GM21526 (cell line): Measurements from ENCODE around the gene CEP128.

Experiments used
- ATAC-seq: cut with Tn5 transposase; IDR thresholded peaks from one replicate; pipeline ENCODE4 v1.9.1; 2021; ENCODE audit warnings: moderate library complexity; ENCODE audit not compliant: unreplicated experiment, low FRiP score

Gene CEP128

DNA sequence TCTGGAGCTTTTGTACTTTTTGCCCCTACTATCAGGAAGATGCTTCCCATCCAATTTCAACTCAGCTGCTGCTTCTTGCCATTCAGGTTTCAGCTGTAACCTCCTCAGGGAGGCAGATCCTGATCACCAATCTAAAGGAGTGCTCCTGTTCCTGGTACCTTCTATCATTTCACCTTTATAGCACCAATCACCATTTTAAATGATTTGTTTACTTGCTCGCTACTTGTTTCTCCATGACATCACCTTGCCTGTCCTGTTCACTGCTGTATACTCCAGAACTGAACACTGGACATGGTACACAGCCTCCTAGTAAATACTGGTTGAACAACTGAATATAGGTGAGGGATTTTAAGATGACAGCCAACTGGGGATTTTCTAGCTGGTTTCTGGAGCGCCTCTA lies 443.0 kb downstream of the CEP128 start:
- ATAC-seq: no peak

DNA sequence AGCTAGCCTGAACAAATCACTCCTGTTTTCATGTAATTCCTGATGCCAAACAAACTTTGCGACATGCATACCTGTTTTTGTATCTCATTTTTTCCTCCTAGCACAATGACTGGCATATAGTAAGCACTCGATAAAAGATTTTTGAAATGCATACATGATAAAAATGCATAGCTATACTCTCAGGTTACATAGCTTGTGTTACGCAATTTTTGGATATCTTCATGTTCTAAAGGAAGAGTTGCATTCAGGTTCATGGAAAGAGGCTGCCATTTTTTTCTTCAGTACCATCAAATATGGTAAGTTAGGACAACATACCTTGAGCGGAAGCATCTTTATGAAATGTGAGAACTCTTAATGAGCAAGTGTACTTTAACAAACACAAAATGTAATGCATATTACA lies 445.4 kb downstream of the CEP128 start:
- ATAC-seq: no peak

DNA sequence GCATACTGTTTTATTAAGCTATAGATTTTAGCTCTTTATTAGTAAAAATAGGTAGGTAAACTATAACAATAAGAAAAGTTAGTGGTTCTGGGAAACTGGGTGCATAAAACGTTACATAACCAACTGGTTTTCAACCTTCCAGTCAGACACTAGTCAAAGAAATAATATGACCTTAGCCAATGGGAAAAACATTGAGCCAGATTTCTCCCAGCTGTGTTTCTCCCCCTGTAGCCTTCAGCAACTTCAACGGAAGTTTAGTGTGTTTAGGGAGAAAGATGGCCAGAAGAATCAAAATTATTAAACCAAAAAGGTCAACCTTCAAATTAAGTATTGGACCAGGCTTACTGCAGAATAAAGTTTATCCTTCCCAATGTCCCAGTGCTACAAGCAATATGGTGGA lies 446.8 kb downstream of the CEP128 start:
- no peak for ATAC-seq

DNA sequence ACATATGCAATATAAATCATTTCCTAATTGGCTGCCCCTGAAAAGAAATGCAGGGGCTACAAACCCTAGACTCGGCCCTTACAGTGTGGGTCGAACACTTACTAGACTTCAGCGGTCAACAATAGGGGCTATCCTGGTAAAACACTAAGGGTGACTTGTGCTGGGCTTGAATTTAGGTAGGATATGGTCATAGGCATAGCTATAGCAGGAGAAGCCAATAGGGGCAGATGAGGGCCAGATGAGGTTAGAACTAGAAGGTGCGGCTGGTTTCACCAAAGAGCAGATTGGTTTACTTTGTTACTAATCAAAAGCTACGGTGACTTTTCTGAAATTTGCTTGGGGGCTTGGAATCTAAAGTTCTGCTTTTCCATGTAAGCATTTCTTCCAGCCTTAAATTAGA lies 447.9 kb downstream of the CEP128 start:
- no peak for ATAC-seq

DNA sequence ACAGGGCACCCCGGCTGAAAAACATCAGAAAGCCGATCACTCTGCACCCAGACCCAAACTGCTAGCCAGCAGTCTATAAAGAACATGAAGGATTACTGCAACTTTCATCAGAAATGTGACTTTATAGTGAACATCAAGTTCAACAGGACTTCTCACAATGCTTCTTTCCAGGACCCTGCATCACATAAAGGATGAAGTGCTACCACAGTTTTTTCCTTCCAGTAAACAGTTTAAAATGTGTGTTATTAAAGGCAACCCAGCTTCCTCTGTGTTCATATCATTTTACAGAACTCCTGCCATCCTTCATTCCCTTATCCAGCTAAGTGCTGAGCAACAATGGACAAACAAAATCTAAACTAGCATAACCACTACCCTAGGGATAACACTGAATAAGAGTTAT lies 449.9 kb downstream of the CEP128 start:
- ATAC-seq: no peak

DNA sequence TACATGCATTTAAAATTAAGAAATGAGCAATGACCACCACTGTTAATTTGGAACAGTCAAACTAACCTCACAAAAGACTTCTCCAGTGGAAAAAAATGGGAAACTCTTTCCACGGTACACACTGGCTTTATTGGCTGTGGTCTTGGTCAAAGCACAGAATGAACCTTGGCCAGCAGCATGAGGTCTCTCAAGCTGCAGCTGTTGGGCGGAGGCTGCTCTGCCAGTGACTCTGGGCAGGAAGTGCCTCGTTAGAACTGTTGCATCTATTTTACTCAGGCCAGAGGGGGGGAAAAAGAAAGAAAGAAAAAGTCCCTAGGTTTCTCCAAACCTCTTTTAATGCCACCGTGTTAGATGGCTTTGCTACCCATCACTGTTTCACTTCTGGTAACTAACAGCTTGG lies 450.4 kb downstream of the CEP128 start:
- ATAC-seq: no peak

DNA sequence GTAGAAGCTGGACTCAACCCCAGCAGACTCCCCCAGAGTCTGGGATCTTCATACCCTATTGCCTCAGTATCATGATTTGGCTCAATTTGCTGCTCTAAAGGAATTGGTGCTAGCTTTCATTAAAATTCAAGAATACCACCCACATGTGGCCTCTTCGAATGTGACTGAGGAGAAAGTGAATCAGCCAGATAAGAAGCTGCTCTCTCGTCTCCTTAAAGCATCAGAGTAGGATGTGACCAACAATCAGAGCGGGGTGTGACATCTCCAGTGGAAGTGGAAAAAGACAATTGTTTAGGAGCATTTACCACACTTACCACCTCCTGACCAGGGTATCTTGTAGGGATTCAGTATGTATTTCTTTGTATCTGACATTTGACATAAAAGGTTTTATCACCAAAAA lies 452.0 kb downstream of the CEP128 start:
- no peak for ATAC-seq

DNA sequence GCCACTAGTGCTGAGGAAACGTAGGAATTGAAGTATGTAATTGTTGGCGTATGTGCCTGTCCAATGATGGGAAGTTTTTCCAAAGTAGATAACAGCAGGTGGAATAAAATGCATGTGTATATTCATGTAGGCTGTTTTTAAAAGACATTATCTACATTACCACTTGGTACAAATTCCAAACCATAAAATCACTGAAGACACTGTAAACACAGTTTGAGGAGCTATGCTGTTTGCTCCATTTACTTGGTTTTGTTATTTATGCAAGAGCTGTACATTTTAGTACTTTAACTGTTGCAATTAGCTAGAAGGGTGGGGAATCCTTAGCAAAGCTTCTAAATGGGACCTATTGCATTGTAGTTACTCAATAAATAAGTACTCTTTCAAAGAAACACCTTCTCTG lies 455.8 kb downstream of the CEP128 start:
- no peak for ATAC-seq

DNA sequence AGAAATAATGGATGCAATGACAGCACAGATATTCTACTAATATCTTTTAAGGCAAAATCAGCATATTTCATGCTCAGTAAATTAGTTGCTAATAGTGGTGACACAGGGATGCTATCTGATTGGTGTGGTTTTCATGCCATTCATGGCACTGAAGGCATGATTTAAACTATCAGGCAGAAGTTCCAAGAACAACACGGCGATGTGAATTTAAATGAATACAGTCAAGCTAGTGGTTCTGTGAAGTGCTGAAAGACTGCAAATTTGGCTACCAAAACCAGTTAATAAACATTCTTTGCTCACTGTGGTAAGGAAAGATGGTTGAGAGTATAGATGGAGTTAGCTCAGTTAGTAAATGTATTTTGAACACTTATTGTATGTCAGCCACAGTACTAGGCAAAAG lies 458.2 kb downstream of the CEP128 start:
- no peak for ATAC-seq

DNA sequence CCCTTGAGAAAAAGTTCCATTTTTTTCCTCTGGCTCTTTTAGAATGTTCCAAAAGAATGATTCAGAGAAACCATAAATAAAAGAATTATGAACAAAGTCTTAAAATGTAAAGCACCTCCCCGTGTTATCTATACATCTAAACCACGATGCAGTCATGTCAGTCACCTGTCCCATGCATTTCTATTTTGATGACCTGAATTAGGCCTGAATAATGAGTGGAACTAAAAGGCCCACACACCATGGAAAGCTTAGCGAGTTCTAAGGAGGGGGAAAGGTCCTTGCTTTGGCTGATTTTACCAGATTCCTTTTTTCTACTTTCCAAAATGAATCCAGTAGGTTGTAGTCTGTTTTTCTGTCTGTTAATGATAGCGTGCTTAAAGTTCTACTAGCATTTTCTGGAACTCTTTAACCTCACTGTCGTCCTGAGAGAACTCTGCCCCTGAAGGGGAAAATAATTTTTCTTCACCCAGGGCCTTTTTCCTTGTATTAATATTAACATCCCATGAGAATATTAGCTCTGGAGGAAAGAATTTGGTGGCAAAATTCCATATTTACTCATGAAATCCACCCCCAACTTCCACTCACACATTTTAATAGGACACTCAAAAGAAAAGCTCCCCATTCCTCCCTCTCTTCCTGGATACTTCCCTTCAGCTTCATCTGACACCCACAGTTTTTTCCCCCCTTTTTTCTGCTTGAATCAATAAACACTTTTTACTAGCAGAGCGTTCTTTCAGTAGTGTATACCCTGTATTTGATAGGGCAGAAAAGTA lies 464.0 kb downstream of the CEP128 start:
- ATAC-seq: no peak

DNA sequence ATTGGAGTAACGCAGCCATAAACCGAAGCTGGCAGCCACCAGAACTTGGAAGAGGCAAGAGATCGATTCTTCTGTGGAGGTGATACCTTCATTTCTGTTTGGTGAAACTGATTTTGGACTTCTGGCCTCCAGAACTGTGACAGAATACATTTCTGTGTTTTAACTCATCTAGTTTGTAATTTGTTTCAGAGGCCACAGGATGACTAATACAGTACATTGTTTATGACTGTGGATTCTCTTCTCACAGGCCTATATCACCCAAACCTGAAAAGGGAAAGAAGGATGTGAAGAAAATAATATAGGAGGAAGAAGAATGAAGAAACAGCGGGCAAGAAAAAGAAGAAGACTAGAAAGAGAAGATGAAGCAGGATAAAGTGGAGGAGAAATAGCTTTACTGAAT lies 466.5 kb downstream of the CEP128 start:
- no peak for ATAC-seq

DNA sequence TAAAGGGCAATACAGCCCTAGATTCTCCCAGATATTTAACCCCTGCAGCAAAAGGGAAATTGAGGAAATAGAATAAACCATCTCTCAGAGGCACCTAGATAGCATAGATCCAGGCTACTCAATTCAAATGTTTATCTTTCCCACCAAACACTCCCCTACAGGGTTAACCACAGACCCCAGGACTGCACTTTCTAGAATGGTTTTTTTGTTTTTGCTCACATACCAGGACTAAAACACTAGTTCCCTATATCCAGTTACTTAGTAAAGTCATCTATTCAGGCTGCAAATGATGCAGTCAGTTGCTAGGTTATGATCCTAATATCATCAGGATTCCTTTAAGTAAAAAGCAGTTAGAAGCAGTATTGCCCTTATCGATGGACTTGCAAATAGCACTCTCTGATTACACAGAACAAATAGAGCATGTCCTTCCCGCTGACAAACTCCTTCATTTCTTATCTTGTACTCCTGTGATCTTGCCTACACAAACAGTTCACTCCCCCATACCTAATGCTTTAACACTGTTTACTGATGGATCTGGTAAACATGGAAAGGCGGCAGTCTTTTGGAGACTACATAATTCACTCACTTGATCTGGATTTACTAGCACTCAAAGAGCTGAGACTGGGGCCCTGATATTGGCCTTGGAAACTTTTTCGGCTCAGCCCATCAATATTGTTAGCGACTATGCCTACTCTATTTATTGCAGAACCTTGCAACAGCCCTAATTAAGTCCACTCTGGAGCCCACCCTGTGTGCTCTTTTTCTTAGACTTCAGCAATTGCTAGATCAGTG lies 473.0 kb downstream of the CEP128 start:
- ATAC-seq: no peak

DNA sequence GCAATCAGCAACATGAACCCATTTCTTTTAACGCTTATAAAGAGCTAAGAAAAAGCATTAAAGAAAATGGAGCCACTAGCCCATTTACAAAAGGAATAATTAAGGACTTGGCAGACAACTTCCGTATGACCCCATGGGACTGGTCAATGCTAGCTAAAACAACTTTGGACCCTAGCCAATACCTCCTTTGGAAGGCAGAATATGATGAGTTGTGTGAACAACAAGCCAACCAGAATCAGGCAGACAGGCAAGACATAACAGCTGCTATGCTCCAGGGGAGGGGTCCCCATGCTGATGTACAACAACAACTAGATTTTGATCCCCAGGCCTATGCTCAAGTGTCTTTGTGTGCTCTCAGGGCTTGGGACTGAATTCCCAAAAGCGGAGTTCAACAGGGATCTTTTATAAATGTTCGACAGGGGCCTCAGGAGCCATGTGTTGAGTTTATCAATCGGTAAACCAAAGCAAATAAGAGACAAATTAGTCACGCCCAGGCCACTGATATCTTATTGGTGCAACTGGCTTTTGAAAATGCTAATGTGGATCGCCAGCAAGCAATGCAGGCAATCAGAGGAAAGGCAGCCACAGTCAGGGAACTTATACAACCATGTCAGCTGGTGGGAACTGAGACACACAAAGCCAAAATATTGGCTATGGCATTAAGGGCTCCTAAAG lies 475.9 kb downstream of the CEP128 start:
- no peak for ATAC-seq

DNA sequence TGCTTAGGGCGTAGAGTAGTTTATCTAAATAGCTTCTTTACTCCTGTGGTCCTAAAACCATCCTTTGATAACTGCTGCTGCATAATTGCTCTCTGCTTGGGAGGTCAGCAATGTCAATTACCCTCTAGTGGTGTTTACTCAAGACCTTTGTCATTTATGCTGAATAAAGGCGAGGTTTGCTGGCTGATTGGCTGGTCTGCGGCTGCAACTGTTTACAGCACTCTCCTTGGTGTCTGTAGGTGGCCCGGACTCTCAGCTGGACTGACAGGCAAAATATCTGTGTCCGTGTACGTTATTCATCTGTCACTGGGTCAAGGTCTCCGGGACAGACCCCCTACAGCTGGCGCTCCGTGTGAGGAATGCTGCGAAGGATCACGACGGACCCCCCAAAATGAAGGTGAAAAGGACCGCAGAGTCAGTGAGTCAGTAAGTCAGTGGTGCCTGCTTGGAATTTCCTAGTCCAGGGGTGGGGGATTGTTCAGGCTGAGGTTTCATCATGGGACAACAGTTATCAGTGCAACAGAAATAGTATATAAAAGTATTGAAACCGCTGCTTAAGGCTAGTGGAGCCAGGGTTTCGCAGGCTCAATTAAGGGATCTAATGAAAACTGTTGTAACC lies 476.9 kb downstream of the CEP128 start:
- no peak for ATAC-seq

DNA sequence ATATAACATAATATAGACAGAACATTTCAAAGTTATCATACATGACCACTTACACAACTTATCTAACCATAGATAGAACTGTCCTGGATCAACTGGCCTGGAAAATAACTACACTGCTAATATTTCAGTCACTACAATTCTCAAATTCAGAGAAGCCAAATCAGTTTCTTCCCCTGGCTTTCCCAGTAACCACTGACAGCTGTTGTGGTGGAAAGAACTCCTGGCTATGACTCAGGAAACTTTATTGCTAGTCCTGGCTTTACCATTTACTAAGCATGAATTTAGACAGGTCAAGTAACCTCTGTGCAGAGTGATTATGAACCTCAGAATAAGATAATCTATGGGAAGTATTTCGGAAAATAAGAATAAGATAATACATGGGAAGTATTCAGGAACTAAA lies 485.3 kb downstream of the CEP128 start:
- ATAC-seq: no peak

DNA sequence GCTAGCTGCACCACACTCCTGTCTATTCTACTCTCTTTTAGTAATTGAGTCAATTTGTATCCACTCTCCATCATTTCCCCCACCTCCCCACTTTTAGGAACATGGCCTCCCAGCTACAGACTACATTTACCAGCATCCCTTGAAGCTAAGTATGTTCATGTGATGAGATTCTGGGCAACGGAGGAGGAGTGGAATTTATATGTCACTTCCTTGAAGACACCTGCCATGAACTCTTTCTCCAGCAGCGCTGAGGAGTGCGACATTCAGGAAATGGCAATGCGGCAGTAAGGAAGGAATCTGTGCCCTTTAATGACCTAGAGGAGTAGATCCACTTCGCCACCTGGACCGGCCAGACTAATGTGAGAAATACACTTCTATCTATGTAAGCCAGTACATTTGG lies 486.5 kb downstream of the CEP128 start:
- ATAC-seq: no peak

DNA sequence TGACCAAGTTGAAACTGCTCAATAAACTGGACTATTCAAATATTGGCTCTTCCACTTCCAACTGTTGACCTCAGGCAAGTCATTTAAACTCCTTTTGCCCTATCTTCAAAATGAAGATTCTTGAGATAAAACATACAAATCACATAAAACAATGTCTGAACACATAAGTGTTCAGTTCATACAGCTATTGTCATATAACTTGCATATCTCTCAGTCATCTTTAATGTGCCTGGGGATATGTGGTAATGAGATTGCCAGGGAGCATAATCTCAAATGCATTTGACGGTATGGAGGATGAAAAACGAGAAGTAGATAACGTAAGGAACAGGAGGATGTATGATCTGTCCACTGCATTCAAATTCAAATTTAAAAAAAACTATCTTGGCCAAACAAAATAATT lies 493.3 kb downstream of the CEP128 start:
- ATAC-seq: no peak

DNA sequence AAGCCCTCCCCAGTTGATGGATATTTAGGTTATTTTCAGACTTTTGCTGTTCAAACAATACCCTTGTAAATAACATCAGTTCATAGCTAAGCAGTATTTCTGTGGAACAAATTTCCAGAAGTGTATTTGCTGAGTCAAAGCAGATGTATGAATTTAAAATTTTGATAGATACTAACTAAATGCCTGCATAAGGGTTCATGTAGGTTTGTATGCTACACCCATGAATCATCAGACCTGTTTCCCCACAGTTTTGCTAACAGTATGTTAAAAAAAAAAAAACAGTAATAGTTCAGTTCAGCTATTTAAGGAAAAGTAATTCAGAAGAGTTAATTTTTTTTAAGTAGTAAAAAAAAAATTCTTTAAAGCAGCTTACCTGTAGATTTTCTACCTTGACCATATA lies 494.1 kb downstream of the CEP128 start:
- ATAC-seq: no peak
